ENCODE data around the gene MDN1. TPM values are rescaled to one million over a fixed set of nuclear protein-coding genes. Genes with fewer than 3 reads are reported as not detected.

The MDN1 gene
- polyA plus RNA-seq, 1 of the 3 experiments (the other 2 are of a cell fraction): 8.5 TPM

GRCh38 chr6:89618026-89618425, 201.6 kb downstream of the MDN1 start:
- CTCF ChIA-PET: interaction anchor here (1.0 to 1.8 kb wide), 3 partner anchors 13 to 137 kb away, joined by 3 to 4 read pairs (median 3); no protein-coding TSS in a partner anchor
- H4K20me1 ChIP-seq (ENCODE audit: insufficient read depth): no peaks in the 10 kb centered on the region

More at GRCh38 chr6:89618026-89618425, 201.6 kb downstream of the MDN1 start:
- POLR2A ChIA-PET: no interaction called here
- Histone ChIP-seq H2AFZ (ENCODE audit: low read depth) (no peak overlapping the region), H3K36me3 (replicated peaks in 1 of 2; ENCODE audit: control insufficient read depth in 1 of 2, insufficient read depth in 2 of 2, low read length in 1 of 2) (no peaks in the 10 kb centered on the region), H3K27ac (ENCODE audit: low read depth in 2 of 2, low read length in 1 of 2) (no peak overlapping the region), H3K9me2 (no peaks in the 10 kb centered on the region), H3K4me1 (ENCODE audit: control insufficient read depth in 1 of 2, insufficient read depth in 2 of 2, low read depth in 1 of 2, low read length in 1 of 2) (no peaks in the 10 kb centered on the region), H3K9ac (no peak overlapping the region), H3K9me3 (no peaks in the 10 kb centered on the region), H3K4me2 (no peak overlapping the region), H3F3A (replicated peaks; ENCODE audit: insufficient read depth) (no peaks in the 10 kb centered on the region), H3K4me3 (ENCODE audit: low read depth in 2 of 2, low read length in 1 of 2) (no peak overlapping the region), H3K79me2 (ENCODE audit: insufficient read depth) (no peaks in the 10 kb centered on the region), H3K27me3 (ENCODE audit: insufficient read depth) (no peaks in the 10 kb centered on the region)
- WGBS (ENCODE audit: low lambda C conversion rate): 88% methylated on average over 6 of the region's 6 CpGs
- DNase-seq: no peak
- TF ChIP-seq POLR2AphosphoS5 (IDR thresholded peaks at IDR 0.05; ENCODE audit: low read depth, low read length): no peak
- no peak for TF ChIP-seq CHD2 (IDR thresholded peaks at IDR 0.05; ENCODE audit: low read length, partially characterized antibody)
- TF ChIP-seq MXI1 (IDR thresholded peaks at IDR 0.05; ENCODE audit: low read depth, low read length): no peak
- no peak for TF ChIP-seq JUND (IDR thresholded peaks at IDR 0.05)
- TF ChIP-seq MAX (IDR thresholded peaks at IDR 0.05; ENCODE audit: low read depth): no peak
- no peak for TF ChIP-seq EP300 (IDR thresholded peaks at IDR 0.05; ENCODE audit: borderline replicate concordance in 1 of 2, low read depth in 1 of 2, low read length in 1 of 2)
- TF ChIP-seq RCOR1 (IDR thresholded peaks at IDR 0.05; ENCODE audit: low read length): no peak
- TF ChIP-seq FOXJ3 (CRISPR knock-in tag; IDR thresholded peaks at IDR 0.05): no peak
- TF ChIP-seq RAD21 (IDR thresholded peaks at IDR 0.05; ENCODE audit: low read length): no peak
- no peak for TF ChIP-seq PBX3 (IDR thresholded peaks at IDR 0.05)
- TF ChIP-seq EZH2phosphoT487 (IDR thresholded peaks at IDR 0.05; ENCODE audit: borderline replicate concordance, low read depth): no peak
- TF ChIP-seq YY1 (IDR thresholded peaks at IDR 0.05; ENCODE audit: low read depth): no peak
- TF ChIP-seq NRF1 (IDR thresholded peaks at IDR 0.05; ENCODE audit: low read depth, low read length): no peak
- TF ChIP-seq CTCF (IDR thresholded peaks at IDR 0.05): no peak
- TF ChIP-seq FOXM1 (IDR thresholded peaks at IDR 0.05; ENCODE audit: low read depth): no peak
- TF ChIP-seq, protein P1, sequence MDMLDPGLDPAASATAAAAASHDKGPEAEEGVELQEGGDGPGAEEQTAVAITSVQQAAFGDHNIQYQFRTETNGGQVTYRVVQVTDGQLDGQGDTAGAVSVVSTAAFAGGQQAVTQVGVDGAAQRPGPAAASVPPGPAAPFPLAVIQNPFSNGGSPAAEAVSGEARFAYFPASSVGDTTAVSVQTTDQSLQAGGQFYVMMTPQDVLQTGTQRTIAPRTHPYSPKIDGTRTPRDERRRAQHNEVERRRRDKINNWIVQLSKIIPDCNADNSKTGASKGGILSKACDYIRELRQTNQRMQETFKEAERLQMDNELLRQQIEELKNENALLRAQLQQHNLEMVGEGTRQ (IDR thresholded peaks at IDR 0.05; ENCODE audit: borderline replicate concordance, low read depth, low read length): no peak
- TF ChIP-seq TEAD4 (IDR thresholded peaks at IDR 0.05; ENCODE audit: borderline replicate concordance, insufficient read depth): no peak
- TF ChIP-seq GABPA (IDR thresholded peaks at IDR 0.05; ENCODE audit: low read depth): no peak

All from SK-N-SH (cell line).